Osteocyte (in vitro differentiated cells): ENCODE data around the gene POLD1. TPM values are rescaled to one million over a fixed set of nuclear protein-coding genes. Genes with fewer than 3 reads are reported as not detected.
A peak's percentile ranks its signal among the peaks of the same experiment; 100 is the strongest.

ENCODE experiments used
- DNase-seq: peaks from one replicate; pipeline ENCODE4 v3.0.0; 2021; ENCODE audit warnings: mixed read lengths; ENCODE audit not compliant: unreplicated experiment; ENCODE audit errors: extremely low spot score
- H3K27ac Mint-ChIP-seq: one replicate; pipeline ENCODE4 v1.8.0; 2021; ENCODE audit warnings: mild to moderate bottlenecking, mixed read lengths; ENCODE audit not compliant: unreplicated experiment
- H3K27me3 Mint-ChIP-seq: one replicate; pipeline ENCODE4 v1.8.0; 2021; ENCODE audit warnings: mixed read lengths; ENCODE audit not compliant: unreplicated experiment
- H3K36me3 Mint-ChIP-seq: one replicate; pipeline ENCODE4 v1.8.0; 2021; ENCODE audit warnings: mixed read lengths; ENCODE audit not compliant: unreplicated experiment
- H3K4me1 Mint-ChIP-seq: one replicate; pipeline ENCODE4 v1.8.0; 2021; ENCODE audit warnings: mixed read lengths; ENCODE audit not compliant: unreplicated experiment
- H3K4me3 Mint-ChIP-seq: one replicate; pipeline ENCODE4 v1.8.0; 2021; ENCODE audit warnings: mild to moderate bottlenecking, moderate library complexity, mixed read lengths; ENCODE audit not compliant: unreplicated experiment
- H3K9me3 Mint-ChIP-seq: one replicate; pipeline ENCODE4 v1.8.0; 2021; ENCODE audit warnings: mixed read lengths; ENCODE audit not compliant: unreplicated experiment
- total RNA-seq: library from RNA; stranded (reverse); gene quantifications from 2 replicates; pipeline ENCODE4 v1.2.1, GENCODE V29; 2021
- TF ChIP-seq, protein P1 (sequence below): fragments of 200-600 bp; sonication (generic); IDR thresholded peaks from 2 replicates; pipeline ENCODE4 v1.5.0; 2021; ENCODE audit warnings: antibody characterized with exemption, mild to moderate bottlenecking, moderate library complexity

The POLD1 gene
- total RNA-seq, 1 donor from 2014 or later, result 19.6 TPM

DNA sequence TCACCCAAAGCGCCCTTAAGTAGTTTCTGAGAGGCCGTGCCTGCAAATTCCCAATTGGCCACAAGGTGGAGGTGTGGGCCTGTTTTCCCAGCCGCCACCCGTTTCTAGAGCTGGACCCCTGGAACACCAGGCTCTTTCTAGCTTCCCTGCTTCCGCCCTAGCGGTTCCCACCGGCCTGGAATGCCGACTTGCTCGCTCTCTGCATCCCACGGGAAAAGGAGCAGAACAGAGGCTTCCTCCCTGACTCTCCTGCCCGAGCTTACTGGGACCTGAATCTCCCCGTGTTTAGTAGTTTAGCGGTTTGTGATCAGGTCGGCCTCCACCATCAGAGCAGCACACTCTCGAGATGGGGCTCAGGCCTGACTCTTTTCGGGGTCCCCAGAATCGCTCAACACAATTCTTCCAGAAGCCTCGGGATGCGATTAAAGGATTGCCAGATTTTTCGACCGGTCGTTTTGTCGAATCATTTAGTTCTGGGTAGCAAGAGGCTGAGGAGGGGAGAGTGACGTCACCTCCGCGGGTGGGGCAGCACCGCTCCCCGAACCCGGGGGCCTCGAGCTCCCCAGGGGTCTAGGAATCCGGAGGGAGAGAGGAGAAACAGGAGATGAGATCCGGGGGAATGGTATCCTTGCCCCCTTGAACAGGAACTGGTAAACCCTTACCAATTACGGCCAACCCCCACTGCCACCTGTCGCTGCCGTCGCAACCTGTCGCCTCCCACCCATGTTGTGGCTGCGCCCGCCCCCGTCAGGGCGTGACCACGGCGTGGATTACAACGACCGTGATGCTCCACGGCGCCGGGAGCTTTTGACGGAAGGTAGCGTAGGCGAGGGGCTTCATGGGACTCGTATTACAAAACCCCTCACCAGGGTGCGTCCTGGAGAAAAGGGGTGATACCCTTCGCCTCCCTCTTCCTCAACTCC lies 26.7 kb upstream of the POLD1 start:
- no peak for DNase-seq
- H3K36me3 Mint-ChIP-seq, result no peaks in the 10 kb centered on the region
- H3K4me1 Mint-ChIP-seq, result no peaks in the 10 kb centered on the region
- no peak overlapping the region for H3K4me3 Mint-ChIP-seq
- TF ChIP-seq, protein P1, sequence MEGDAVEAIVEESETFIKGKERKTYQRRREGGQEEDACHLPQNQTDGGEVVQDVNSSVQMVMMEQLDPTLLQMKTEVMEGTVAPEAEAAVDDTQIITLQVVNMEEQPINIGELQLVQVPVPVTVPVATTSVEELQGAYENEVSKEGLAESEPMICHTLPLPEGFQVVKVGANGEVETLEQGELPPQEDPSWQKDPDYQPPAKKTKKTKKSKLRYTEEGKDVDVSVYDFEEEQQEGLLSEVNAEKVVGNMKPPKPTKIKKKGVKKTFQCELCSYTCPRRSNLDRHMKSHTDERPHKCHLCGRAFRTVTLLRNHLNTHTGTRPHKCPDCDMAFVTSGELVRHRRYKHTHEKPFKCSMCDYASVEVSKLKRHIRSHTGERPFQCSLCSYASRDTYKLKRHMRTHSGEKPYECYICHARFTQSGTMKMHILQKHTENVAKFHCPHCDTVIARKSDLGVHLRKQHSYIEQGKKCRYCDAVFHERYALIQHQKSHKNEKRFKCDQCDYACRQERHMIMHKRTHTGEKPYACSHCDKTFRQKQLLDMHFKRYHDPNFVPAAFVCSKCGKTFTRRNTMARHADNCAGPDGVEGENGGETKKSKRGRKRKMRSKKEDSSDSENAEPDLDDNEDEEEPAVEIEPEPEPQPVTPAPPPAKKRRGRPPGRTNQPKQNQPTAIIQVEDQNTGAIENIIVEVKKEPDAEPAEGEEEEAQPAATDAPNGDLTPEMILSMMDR, result peak; percentile 79
- no peaks in the 10 kb centered on the region for H3K9me3 Mint-ChIP-seq
- no peaks in the 10 kb centered on the region for H3K27me3 Mint-ChIP-seq
- H3K27ac Mint-ChIP-seq, result no peak overlapping the region

DNA sequence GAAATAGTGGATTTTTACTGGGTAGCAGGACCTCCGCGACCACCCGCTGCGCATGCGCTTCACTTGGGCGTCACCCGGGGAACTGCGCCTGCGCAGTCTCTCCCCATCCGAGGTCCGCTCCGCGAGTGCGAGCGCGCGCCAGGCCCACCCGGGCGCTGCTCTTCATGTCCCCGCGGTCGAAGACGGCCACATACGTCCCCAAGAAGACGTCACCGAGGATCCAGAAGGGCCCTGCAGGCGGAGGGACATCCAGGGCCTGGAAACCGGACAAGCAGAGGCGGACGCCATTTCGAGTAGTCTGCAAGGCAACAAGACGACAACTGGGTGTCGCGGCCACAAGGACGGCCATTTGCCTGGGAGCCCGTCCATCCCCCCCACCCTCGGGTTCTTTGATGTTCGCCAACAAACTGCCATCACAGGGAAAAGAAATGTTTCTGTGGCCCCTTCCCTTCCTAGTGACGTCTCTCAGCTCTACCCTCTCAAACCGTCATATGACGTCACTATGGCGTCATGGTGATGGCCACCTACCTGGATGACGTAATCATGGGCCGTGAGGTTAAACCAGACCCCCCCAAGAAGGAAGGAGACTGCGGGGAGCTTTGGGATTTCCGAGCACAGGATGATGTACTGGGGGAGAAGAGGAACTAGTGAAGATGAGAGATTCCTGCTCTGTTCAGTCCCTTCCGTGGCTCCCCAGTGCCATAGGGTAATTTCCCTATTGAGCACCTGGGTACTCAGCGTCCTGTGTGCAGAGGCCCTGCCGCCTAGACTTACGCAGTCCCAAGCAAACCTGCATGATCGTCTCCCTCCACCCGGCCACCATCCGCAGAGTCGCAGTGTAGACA lies 25.4 kb upstream of the POLD1 start:
- no peak for DNase-seq

DNA sequence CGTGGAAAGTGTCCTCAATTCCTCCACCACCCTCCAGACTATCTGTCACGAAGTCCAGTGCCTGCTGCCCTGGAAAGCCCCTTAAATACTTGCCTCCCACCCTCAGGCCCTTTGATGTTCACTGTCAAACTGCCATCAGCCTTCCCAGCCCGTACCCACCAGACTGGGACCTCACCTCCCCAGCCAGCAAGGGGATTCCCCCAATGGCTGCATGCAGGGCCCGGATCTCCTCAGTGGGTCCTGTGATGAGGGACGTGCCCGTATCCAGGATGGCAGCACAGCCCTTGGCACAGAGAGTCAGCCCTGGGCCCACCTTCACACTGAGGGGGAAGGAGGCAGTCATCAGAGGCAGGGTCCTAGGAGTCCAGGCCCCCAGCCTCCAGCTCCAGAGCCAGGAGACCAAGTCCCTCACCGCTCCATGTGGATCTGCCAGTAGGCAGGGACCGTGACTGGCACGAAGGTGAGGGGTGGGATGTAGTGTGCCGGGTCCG lies 24.8 kb upstream of the POLD1 start:
- no peaks in the 10 kb centered on the region for H3K4me1 Mint-ChIP-seq
- no peak overlapping the region for H3K27ac Mint-ChIP-seq
- no peaks in the 10 kb centered on the region for H3K36me3 Mint-ChIP-seq
- H3K4me3 Mint-ChIP-seq, result no peak overlapping the region
- H3K27me3 Mint-ChIP-seq, result no peaks in the 10 kb centered on the region
- TF ChIP-seq, protein P1, result no peak
- no peaks in the 10 kb centered on the region for H3K9me3 Mint-ChIP-seq
- no peak for DNase-seq

More for the DNA sequence above, 25.4 kb upstream of the POLD1 start:
- Mint-ChIP-seq H3K36me3 (no peaks in the 10 kb centered on the region), H3K9me3 (no peaks in the 10 kb centered on the region), H3K27me3 (no peaks in the 10 kb centered on the region), H3K4me3 (no peak overlapping the region), H3K27ac (no peak overlapping the region), H3K4me1 (no peaks in the 10 kb centered on the region)
- TF ChIP-seq, protein P1, result no peak

DNA sequence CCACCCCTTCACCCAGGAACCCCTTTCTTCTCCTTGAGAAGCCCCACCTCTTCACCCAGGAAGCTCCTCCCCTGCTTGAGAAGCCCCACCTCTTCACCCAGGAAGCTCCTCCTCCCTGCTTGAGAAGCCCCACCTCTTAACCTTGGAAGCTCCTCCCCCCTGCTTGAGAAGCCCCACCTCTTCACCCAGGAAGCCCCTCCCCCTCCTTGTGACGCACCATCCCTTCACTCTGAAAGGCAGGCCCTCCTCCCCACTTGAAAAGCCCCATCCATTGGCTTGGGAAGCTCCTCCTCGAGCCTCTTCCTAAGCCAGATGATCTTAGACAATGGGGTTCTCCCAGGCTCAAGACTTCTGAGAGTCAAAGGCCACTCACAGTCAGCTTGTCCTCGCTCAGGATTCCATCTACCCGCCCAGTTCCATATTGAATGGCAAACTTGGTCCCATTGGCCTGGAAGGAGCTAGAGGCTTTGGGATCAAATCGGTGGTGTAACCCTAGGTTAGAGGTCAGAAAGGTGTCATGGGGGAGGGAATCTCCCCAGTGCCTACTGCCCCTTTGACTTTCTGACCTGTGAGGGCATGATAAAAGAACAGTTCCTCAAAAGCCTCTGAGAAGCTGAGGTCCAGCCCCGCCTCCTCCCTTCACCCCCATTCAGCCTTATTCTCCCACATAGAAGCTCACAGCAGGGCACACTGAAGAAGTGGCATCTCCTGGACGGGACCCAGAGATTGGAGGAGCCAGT lies 22.7 kb upstream of the POLD1 start:
- Mint-ChIP-seq H3K4me3 (no peak overlapping the region), H3K27ac (no peak overlapping the region), H3K4me1 (no peaks in the 10 kb centered on the region), H3K9me3 (no peaks in the 10 kb centered on the region), H3K36me3 (no peaks in the 10 kb centered on the region), H3K27me3 (no peaks in the 10 kb centered on the region)
- TF ChIP-seq, protein P1, result no peak
- no peak for DNase-seq
